ENCODE data around the gene CENPM.
"Not testable (repeated sequence)": the region's sequence is repeated elsewhere in the genome, so short reads cannot be mapped to it uniquely, and the experiment has no call there.

Gene CENPM

DNA sequence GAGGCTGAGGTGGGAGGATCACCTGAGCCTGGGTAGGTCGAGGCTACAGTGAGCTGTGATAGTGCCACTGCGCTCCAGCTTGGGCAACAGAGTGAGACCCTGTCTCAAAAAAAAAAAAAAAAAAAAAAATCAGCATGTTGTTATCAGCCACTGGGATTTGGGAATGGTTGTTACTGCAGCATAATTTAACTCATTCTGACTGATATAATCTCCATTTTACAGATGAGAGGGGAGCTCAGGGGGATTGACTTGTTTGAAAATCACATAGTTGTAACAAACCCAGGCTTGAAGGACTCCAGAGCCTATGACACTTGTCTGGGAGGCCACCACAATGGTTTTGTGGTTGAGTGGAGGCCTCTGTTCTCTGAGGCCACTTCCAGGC lies 19.3 kb upstream of the CENPM start:
- no peak for DNase-seq (ENCODE audit: low spot score)

- no peak for DNase-seq (ENCODE audit: low spot score)
These were observed 17.1 kb upstream of the CENPM start for GRCh38 chr22:41964112-41964491.

DNA sequence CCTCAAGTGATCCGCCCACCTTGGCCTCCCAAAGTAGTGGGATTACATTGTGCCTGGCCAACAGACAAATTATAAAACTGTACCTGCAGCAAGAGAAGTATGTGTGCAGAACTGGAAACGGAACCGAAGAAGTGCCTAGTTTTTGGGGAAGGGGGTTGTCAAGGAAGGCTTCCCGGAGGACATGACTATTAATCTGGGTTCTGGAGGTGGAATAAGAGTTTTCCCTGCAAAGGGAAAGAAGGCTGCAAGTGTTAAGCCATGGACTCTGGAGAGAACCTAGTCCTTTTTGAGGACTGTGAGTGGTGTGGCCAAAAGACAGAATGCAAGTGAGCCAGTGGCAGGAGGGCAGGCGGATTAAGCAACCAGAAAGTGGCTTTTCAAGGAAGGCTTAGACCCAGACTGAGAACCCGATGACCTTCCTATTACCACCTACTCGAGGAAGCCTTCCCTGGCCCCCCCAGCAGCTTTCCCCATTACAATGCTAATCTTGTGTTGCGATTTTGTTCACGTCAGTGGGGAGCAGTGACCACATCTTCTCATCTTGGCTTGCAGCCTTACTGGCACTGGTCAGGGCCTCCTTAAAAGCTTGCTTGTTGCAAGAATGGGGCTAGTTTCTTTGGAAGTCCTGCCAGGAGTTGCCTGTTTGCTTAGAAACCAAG lies 16.6 kb upstream of the CENPM start:
- no peak for DNase-seq (ENCODE audit: low spot score)

- DNase-seq (ENCODE audit: low spot score), result no peak
These were observed 11.1 kb upstream of the CENPM start for GRCh38 chr22:41957941-41958556.

DNA sequence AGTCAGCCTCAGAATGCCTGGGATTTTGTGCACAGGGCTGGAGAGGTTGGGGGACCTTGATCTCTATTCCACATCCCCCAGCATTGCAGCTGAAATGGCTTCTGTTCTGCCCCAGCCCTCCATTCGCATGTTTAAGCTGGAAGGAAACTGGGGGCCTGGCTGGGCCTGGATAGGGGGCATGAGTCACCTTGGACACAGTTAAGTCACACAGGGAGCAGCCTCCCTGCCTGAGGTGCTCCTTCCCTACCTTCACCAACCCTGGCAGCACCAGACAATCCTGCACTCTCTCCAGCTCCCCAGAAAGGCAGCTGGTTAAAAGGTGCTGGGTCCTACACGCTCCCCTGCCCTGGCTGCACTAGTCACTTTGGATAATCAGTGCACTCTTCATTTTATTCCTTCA lies 5.8 kb upstream of the CENPM start:
- DNase-seq (ENCODE audit: low spot score), result no peak

DNA sequence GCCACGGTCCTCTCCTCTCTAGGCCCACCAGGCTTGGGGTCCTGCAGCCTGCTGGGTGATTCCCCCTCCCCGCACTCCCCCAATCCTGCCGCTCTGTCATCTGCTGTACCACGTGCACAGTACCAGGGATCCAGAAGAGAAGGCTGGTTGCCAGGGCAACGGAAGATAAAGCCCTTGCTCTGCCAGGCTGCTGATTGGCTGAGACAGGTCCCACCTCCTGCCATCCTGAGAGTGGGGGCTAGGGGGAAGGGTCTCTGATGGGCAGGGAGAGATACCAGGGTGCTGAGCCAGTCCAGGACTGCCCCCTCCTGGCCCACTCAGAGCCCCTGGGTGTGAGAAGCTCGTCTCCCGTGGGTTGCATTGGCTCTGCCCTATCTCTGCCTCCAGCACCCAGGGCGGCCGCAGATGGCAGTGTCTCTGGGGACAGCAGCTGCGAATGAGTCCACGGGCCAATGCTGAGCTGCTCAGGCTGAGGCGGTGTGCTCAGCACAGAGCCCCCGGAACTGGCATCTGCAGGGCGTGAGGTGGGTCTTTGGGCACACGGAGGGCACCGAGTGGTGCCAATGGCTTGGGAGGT lies 5.0 kb upstream of the CENPM start, which contains the start of gene SMIM45:
SMIM45 (plus strand) TSS at position 253 of the 577 bp plus-strand sequence.
- no peak for DNase-seq (ENCODE audit: low spot score)

GRCh38 chr22:41949297-41949965 lies 2.5 kb upstream of the CENPM start:
- DNase-seq (ENCODE audit: low spot score), result no peak

DNA sequence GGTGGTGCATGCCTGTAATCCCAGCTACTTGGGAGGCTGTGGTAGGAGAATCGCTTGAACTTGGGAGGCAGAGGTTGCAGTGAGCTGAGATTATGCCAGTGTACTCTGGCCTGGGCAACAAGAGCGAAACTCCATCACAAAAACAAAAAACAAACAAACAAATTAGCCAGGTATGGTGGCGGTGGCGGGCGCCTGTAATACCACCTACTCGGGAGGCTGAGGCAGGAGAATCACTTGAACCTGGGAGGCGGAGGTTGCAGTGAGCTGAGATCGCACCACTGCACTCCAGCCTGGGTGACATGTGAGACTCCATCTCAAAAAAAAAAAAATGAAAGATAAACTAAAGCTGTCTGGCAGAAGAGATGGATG lies 2.0 kb upstream of the CENPM start:
- not testable (repeated sequence) for DNase-seq (ENCODE audit: low spot score)

DNA sequence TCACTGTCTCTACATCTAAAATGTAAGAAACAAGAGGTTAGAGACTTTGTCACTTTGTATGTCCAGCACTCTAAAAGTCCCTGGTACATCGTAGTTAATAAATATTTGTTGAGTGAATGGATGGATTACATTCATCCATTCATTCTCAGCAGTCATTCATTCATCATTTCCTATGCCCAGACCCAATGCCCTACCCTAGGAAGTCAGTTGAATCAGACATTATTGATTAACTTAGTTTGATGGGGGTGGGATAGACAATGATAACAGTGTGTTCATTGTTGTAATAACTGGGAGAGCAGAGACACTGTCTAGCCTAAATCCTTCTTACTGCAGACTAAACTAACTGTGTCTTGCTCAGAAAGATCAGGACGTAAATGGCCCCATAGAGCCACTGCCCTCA lies 1.2 kb upstream of the CENPM start:
- DNase-seq (ENCODE audit: low spot score), result no peak

- DNase-seq (ENCODE audit: low spot score), result no peak
These were observed 600 bp upstream of the CENPM start for GRCh38 chr22:41947424-41948080.

- DNase-seq (ENCODE audit: low spot score), result no peak
These were observed 3.2 kb downstream of the CENPM start for GRCh38 chr22:41943661-41944209.

DNA sequence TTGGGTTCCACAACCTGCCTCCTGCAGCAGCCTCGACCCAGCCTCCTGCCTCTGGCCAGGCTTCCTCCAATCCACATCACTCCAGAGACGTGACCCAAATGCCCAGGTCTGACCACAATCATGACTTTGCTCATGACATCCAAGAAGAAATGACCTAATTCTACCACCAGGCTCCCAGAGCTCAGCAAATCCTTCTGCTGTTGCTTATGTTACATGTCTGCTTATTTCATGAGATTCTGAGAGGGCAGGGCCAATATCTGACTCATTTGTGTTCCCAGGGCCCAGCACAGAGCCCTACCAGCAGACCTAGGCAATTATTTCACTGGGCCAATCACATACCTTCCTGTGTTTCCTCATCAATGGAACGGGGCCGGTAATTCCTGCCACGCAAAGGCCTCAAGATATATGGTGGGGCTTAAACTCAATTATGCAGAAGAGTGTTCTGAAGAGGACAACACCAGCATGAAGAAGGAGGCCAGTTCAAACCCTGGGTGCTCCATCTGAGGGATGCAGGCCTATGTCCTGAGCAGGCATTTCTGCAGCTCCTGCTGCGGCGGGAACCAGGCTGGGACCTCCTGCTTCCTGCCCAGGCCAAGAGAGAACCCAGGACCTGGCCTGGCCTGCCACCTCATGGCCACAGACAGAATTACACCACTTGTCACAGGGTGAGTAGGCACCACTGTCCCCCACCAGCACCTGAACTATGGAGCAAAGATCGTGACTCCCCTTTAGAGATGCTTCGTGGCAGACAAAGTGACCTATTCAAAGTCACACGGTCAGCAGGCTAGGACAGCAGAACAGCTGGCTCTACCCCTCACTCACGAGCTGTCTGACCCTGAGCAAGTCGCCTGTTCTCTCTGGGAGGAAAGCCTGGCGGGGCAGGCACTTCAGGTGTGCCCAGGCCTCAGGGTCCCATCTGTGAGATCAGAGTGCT lies 5.9 kb downstream of the CENPM start:
- DNase-seq (ENCODE audit: low spot score), result peak; percentile 87

DNA sequence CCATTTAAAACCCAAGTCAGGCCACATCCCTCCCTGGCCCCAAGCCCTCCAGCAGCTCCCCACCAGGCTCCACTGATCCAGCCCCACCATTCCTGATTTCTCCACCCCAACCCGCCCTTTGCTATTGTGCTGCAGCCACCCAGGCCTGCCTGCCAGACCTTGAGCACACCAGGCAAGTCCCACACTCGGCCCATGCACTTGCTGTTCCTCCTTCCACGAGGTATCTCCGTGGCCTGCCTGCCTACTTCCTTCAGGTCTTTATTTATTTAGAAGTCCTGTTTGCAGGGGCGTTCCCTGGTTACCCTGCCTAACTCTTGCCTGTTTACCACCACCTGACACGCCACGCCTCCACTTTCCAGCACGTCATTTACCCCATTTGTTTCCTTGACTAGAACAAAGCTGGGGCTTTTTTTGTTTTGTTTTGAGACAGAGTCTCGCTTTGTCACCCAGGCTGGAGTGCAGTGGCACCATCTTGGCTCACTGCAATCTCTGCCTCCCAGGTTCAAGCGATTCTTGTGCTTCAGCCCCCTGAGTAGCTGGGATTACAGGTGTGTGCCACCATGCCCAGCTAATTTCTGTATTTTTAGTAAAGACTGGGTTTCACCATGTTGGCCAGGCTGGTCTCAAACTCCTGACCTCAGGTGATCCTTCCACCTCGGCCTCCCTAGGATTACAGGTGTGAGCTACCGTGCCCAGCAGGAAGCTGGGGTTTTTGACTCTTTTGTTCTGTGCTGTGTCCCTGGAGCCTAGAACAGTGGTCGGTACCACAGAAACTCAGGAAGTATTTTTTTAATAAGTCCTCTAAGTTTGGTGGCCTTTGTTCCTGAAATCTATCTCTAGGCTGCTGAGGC lies 6.7 kb downstream of the CENPM start:
- peak; percentile 93 for DNase-seq (ENCODE audit: low spot score)

DNA sequence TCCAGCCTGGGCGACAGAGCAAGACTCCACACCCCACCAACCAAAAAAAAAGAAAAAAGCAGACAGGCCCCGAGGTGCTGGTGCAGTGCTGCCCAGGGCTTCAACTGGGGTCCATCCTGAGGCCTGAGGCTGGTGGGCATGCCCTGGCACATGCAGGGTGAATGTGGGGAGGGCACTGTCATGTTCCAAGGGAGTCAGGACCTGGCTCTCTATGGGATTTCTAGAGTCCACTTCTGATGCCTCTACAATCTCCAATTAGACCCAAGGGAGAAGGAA lies 10.1 kb downstream of the CENPM start:
- no peak for DNase-seq (ENCODE audit: low spot score)

GRCh38 chr22:41935509-41935908 lies 11.4 kb downstream of the CENPM start:
- no peak for DNase-seq (ENCODE audit: low spot score)

DNA sequence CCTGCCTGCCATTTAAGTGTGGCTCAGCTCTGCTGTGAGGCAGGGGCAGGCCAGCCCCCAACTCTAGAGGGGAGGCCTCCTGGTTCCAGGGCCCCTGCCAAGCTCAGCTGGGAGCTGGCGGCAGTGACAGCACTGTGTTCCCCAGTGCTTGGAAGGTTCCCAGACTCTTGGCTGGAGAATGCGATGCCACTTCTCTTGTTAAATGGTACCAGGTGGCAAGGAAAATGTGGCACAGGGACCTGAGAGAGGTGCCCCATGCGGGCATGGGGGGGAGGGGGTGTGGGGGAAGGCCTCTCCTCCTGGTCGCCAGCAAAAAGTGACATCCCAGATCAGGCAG lies 12.0 kb downstream of the CENPM start:
- no peak for DNase-seq (ENCODE audit: low spot score)

- DNase-seq (ENCODE audit: low spot score), result no peak
These were observed 12.5 kb downstream of the CENPM start for GRCh38 chr22:41934284-41935014.

DNA sequence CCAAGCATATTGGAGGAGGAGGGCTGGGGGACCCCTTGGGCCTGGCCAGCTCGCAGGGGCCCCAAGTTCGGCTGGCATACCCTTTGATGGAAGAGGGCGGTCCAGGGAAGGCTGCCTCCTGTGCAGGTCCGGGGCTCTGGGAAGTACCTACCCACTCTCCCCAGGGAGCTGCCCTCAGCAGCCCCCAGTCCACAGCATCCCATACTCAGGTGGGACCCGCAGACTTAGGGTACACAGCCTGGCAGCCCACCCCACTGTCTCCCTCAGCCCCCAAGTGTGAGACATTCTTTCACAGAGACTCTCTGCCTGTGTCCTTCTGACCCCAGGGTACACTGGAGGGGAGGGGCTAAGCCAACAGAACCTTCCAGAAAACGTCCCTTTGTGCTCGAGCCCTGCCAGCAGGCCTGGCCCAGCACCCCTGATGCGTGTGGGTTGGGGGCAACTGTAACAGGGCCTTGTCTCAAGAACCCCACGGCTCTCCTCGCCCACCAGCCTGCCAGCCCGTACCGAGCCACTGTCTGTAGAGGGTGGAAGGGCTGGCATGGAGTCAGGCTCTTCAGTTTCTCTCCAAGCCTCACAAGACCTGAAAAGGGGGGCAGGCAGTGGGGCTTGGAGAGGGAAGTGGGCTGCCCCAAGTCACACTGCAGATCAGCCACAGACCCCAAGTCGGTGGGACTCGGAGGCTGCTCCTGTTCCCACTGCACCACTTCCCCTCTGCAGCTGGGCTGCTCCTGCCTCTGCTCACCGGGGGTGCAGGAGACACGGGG lies 13.4 kb downstream of the CENPM start:
- DNase-seq (ENCODE audit: low spot score), result no peak

DNA sequence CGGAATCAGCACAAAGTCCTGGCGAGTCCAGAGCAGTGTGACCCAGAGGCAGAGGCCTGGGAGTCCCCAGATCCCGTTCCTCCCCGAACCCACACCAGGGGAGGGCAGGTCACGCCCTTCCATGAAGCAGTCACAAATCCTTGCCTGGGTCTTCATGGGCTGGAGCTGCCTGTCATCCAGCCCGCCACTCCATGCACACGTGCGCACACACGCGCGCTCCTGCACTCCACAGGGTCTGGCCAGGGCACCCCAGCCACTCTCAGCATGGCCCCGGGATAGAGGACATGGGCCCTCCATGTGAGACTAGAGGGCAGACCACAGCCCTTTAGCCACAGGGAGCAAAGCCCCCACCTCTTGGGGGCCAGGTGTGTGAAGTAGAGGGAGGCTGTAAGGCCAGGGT lies 14.6 kb downstream of the CENPM start:
- DNase-seq (ENCODE audit: low spot score), result no peak
